CD4-positive, alpha-beta T cell treated with Interleukin-4 for 4 hours (primary cell): ENCODE measurements around the gene ATP2B2.

Source experiments
- DNase-seq: peaks from one replicate; pipeline ENCODE4 v3.0.0-alpha.2; 2020

The ATP2B2 gene

GRCh38 chr3:10447110-10447509, 58.3 kb downstream of the ATP2B2 start:
- DNase-seq, result no peak

GRCh38 chr3:10445561-10446175, 59.7 kb downstream of the ATP2B2 start:
- DNase-seq, result no peak

GRCh38 chr3:10444511-10444910, 60.9 kb downstream of the ATP2B2 start:
- DNase-seq, result no peak

GRCh38 chr3:10444110-10444429, 61.3 kb downstream of the ATP2B2 start:
- no peak for DNase-seq

- DNase-seq, result no peak
Observed at GRCh38 chr3:10443272-10444109, 61.9 kb downstream of the ATP2B2 start.

GRCh38 chr3:10442151-10442795, 63.1 kb downstream of the ATP2B2 start:
- no peak for DNase-seq

GRCh38 chr3:10440684-10441083, 64.7 kb downstream of the ATP2B2 start:
- DNase-seq, result no peak

- DNase-seq, result no peak
Observed at GRCh38 chr3:10438902-10439610, 66.3 kb downstream of the ATP2B2 start.

GRCh38 chr3:10437995-10438901, 67.1 kb downstream of the ATP2B2 start:
- DNase-seq, result no peak

- DNase-seq, result peak; percentile 75
Observed at GRCh38 chr3:10437272-10437994, 68.0 kb downstream of the ATP2B2 start.

- no peak for DNase-seq
Observed at GRCh38 chr3:10435850-10436249, 69.5 kb downstream of the ATP2B2 start.

- no peak for DNase-seq
Observed at GRCh38 chr3:10434938-10435336, 70.4 kb downstream of the ATP2B2 start.

- no peak for DNase-seq
Observed at GRCh38 chr3:10434144-10434937, 71.0 kb downstream of the ATP2B2 start.

GRCh38 chr3:10432931-10433330, 72.5 kb downstream of the ATP2B2 start:
- no peak for DNase-seq

GRCh38 chr3:10432156-10432845, 73.1 kb downstream of the ATP2B2 start:
- no peak for DNase-seq

- DNase-seq, result no peak
Observed at GRCh38 chr3:10430805-10431204, 74.6 kb downstream of the ATP2B2 start.

GRCh38 chr3:10428406-10429091, 76.8 kb downstream of the ATP2B2 start:
- no peak for DNase-seq

- DNase-seq, result no peak
Observed at GRCh38 chr3:10426346-10427220, 78.8 kb downstream of the ATP2B2 start.
